Measurements from ENCODE around the gene DDX24.

GRCh38 chr14:94004015-94004414 is 77.0 kb downstream of the DDX24 start:
- TF ChIP-seq EP300 (IDR thresholded peaks at IDR 0.05) (no peak), POLR2A (IDR thresholded peaks at IDR 0.05) (no peak)
- TF ChIP-seq, protein P1, sequence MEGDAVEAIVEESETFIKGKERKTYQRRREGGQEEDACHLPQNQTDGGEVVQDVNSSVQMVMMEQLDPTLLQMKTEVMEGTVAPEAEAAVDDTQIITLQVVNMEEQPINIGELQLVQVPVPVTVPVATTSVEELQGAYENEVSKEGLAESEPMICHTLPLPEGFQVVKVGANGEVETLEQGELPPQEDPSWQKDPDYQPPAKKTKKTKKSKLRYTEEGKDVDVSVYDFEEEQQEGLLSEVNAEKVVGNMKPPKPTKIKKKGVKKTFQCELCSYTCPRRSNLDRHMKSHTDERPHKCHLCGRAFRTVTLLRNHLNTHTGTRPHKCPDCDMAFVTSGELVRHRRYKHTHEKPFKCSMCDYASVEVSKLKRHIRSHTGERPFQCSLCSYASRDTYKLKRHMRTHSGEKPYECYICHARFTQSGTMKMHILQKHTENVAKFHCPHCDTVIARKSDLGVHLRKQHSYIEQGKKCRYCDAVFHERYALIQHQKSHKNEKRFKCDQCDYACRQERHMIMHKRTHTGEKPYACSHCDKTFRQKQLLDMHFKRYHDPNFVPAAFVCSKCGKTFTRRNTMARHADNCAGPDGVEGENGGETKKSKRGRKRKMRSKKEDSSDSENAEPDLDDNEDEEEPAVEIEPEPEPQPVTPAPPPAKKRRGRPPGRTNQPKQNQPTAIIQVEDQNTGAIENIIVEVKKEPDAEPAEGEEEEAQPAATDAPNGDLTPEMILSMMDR (IDR thresholded peaks at IDR 0.05): no peak
